OCI-LY7 (cell line): ENCODE measurements around the gene STK4. TPM values are rescaled to one million over a fixed set of nuclear protein-coding genes. Genes with fewer than 3 reads are reported as not detected.

ENCODE experiments used
- BruUV-seq: library from RNA; stranded (reverse); fragments of 400-500 nt; replicated peaks from 2 replicates; lab custom pipeline; 2021; lab: Mats Ljungman, UMichigan
- CTCF ChIA-PET: fragments of 300-600 bp; sonication (Branson Sonifier 250); formaldehyde crosslinking; loops from one replicate; lab custom pipeline; 2022; ENCODE audit warnings: antibody characterized with exemption; ENCODE audit not compliant: unreplicated experiment; lab: Charles Lee
- POLR2A ChIA-PET: fragments of 300-600 bp; sonication (Branson Sonifier 250); formaldehyde crosslinking; loops from one replicate; lab custom pipeline; 2022; ENCODE audit warnings: antibody characterized with exemption; lab: Charles Lee
- DNase-seq: peaks from one replicate; pipeline ENCODE4 v3.0.0-alpha.2; 2015; ENCODE audit warnings: low spot score
- H2AFZ ChIP-seq: fragments of 200-600 bp; sonication (generic), shearing (Covaris generic); 2 replicates; pipeline ENCODE4 v1.6.1; 2014; ENCODE audit warnings: mild to moderate bottlenecking, antibody characterized with exemption, low read length, moderate library complexity
- H3K27ac ChIP-seq: fragments of 200-600 bp; sonication (generic); 2 replicates; pipeline ENCODE4 v1.5.1; 2014; ENCODE audit warnings: mixed run types, low read depth, mild to moderate bottlenecking, moderate library complexity, low read length, inconsistent platforms; ENCODE audit not compliant: poor library complexity, severe bottlenecking
- H3K36me3 ChIP-seq: fragments of 200-600 bp; sonication (generic); 2 replicates; pipeline ENCODE4 v1.6.1; 2014; ENCODE audit warnings: mild to moderate bottlenecking, antibody characterized with exemption, low read length, moderate library complexity, mixed read lengths; ENCODE audit not compliant: insufficient read depth
- H3K4me1 ChIP-seq: fragments of 200-600 bp; sonication (generic); 2 replicates; pipeline ENCODE4 v1.5.1; 2014; ENCODE audit warnings: mild to moderate bottlenecking, low read length; ENCODE audit not compliant: insufficient read depth, poor library complexity, severe bottlenecking
- H3K4me2 ChIP-seq: fragments of 200-600 bp; sonication (generic); 2 replicates; pipeline ENCODE4 v1.6.1; 2014; ENCODE audit warnings: mild to moderate bottlenecking, low read length
- H3K4me3 ChIP-seq: fragments of 200-600 bp; sonication (generic); 2 replicates; pipeline ENCODE4 v1.5.1; 2014; ENCODE audit warnings: mild to moderate bottlenecking, low read depth, low read length; ENCODE audit not compliant: poor library complexity, severe bottlenecking
- H3K79me2 ChIP-seq: fragments of 200-600 bp; sonication (generic); 2 replicates; pipeline ENCODE4 v1.6.1; 2016; ENCODE audit warnings: low read depth, mild to moderate bottlenecking, low read length, moderate library complexity, mixed read lengths; ENCODE audit not compliant: insufficient read depth
- H3K9me2 ChIP-seq: fragments of 200-600 bp; sonication (generic); 2 replicates; pipeline ENCODE4 v1.6.1; 2016; ENCODE audit warnings: mild to moderate bottlenecking, low read length, mixed read lengths; ENCODE audit not compliant: insufficient read depth
- H3K9me3 ChIP-seq: fragments of 200-600 bp; sonication (generic); 2 replicates; pipeline ENCODE4 v1.6.1; 2014; ENCODE audit warnings: mild to moderate bottlenecking, mixed run types, low read length, mixed read lengths
- H4K20me1 ChIP-seq: fragments of 200-600 bp; sonication (generic); 2 replicates; pipeline ENCODE4 v1.6.1; 2014; ENCODE audit warnings: mild to moderate bottlenecking, antibody characterized with exemption, low read length, moderate library complexity, mixed read lengths; ENCODE audit not compliant: insufficient read depth
- CTCF ChIP-seq: fragments of 200-600 bp; sonication (generic); conservative IDR thresholded peaks from 2 replicates; pipeline ENCODE4 v1.5.1; 2014; ENCODE audit warnings: mild to moderate bottlenecking, antibody characterized with exemption, low read length, moderate library complexity, mixed read lengths
- EZH2phosphoT487 ChIP-seq: fragments of 200-600 bp; sonication (generic); IDR thresholded peaks from 2 replicates; pipeline ENCODE4 v1.6.1; 2018; ENCODE audit warnings: low read depth, borderline replicate concordance, mild to moderate bottlenecking, mixed run types, antibody characterized with exemption, low read length, moderate library complexity, mixed read lengths
- intact Hi-C: fragments of 100-400 bp; cut with micrococcal nuclease; formaldehyde crosslinking; loops from one replicate; pipeline ENCODE4 v1.10.0; 2022; ENCODE audit not compliant: unreplicated experiment
- total RNA-seq, 2 experiments: library from RNA; depleted of rRNA in 1 of 2; stranded (reverse); fragments of >200 nt in 1 of 2; shearing (Covaris generic) in 1 of 2; gene quantifications; 2 replicates each; pipeline ENCODE4 v1.2.3, GENCODE V29; 2014 to 2022

The STK4 gene
- total RNA-seq, 2 experiments from 2014 or later, result 67.9 to 140 TPM

GRCh38 chr20:45114465-45115385 lies 148.4 kb downstream of the STK4 start, which contains the start of gene WFDC5:
TSS of gene WFDC5 (minus strand) at chr20:45115174. CDS start at chr20:45115083, 91 bp downstream.
- H3K9me2 ChIP-seq, result no peaks in the 10 kb centered on the region
- no peak within 1 kb of the TSS for H3K4me2 ChIP-seq
- H4K20me1 ChIP-seq, result no peaks in the 10 kb centered on the region
- H3K4me3 ChIP-seq, result no peak within 1 kb of the TSS
- ChIA-PET CTCF (interaction anchor here (1.0 kb wide), 1 partner anchor 10 kb away, joined by 4 read pairs; no protein-coding TSS in a partner anchor), POLR2A (interaction anchor here (1.0 kb wide), 1 partner anchor 42 kb away, joined by 3 read pairs; no protein-coding TSS in a partner anchor)
- no peak within 1 kb of the TSS for H2AFZ ChIP-seq
- H3K27ac ChIP-seq, result no peak within 1 kb of the TSS
- no peak for DNase-seq
- no peaks in the 10 kb centered on the region for H3K36me3 ChIP-seq
- intact Hi-C loops, result no loop called here
- BruUV-seq, result no TSS peak
- no peaks in the 10 kb centered on the region for H3K4me1 ChIP-seq
- H3K9me3 ChIP-seq, result no peaks in the 10 kb centered on the region
- TF ChIP-seq EZH2phosphoT487 (no peak), CTCF (no peak)
- H3K79me2 ChIP-seq, result no peaks in the 10 kb centered on the region

- Histone ChIP-seq H3K4me2 (no peak overlapping the region), H3K4me1 (no peaks in the 10 kb centered on the region), H3K9me2 (no peaks in the 10 kb centered on the region), H3K9me3 (no peaks in the 10 kb centered on the region), H2AFZ (no peak overlapping the region), H3K4me3 (no peak overlapping the region), H4K20me1 (no peaks in the 10 kb centered on the region), H3K36me3 (no peaks in the 10 kb centered on the region), H3K27ac (no peak overlapping the region), H3K79me2 (no peaks in the 10 kb centered on the region)
- no peak for DNase-seq
- intact Hi-C loops, result no loop called here
- ChIA-PET POLR2A (interaction anchor here (1.0 kb wide), 1 partner anchor 43 kb away, joined by 3 read pairs; no protein-coding TSS in a partner anchor), CTCF (no interaction called here)
- no TSS peak for BruUV-seq
- TF ChIP-seq CTCF (no peak), EZH2phosphoT487 (no peak)
These were observed 149.1 kb downstream of the STK4 start for GRCh38 chr20:45115386-45115774.
